IMR-90 (cell line): ENCODE measurements around the gene PGPEP1. TPM values are rescaled to one million over a fixed set of nuclear protein-coding genes. Genes with fewer than 3 reads are reported as not detected.

Experiments used
- ATAC-seq: fragments of 200-7000 bp; cut with Tn5 transposase; 2 replicates; pipeline ENCODE4 v1.9.1; 2020; ENCODE audit warnings: low read depth, mild to moderate bottlenecking, moderate library complexity
- BruUV-seq: library from RNA; stranded (reverse); fragments of 400-500 nt; replicated peaks from 2 replicates; lab custom pipeline; 2021; lab: Mats Ljungman, UMichigan
- CTCF ChIA-PET: fragments of 300-600 bp; formaldehyde crosslinking; extraction: SDS; loops from one replicate; lab custom pipeline; 2021; ENCODE audit warnings: antibody characterized with exemption; lab: Yijun Ruan, JAX
- POLR2A ChIA-PET: fragments of 300-600 bp; sonication (Branson Sonifier 250); formaldehyde crosslinking; loops from one replicate; lab custom pipeline; 2022; ENCODE audit warnings: antibody characterized with exemption; ENCODE audit not compliant: unreplicated experiment; lab: Charles Lee
- DNase-seq: peaks from one replicate; pipeline ENCODE4 v3.0.0; 2013
- H2AFZ ChIP-seq: replicated peaks from 2 replicates; pipeline ENCODE3; 2013; ENCODE audit warnings: low read length, mild to moderate bottlenecking; ENCODE audit not compliant: poor library complexity
- H2AK5ac ChIP-seq: 2 replicates; pipeline ENCODE4 v1.6.1; 2013; ENCODE audit warnings: low read depth, low read length, inconsistent platforms
- H2AK9ac ChIP-seq: replicated peaks from 2 replicates; pipeline ENCODE3; 2013; ENCODE audit warnings: mild to moderate bottlenecking, low read depth, low read length, moderate library complexity; ENCODE audit not compliant: poor library complexity
- H2BK120ac ChIP-seq: 2 replicates; pipeline ENCODE4 v1.6.1; 2013; ENCODE audit warnings: low read depth, low read length, inconsistent platforms
- H2BK15ac ChIP-seq: 3 replicates; pipeline ENCODE4 v1.6.1; 2013; ENCODE audit warnings: low read depth, low read length, inconsistent platforms
- H2BK20ac ChIP-seq: 2 replicates; pipeline ENCODE4 v1.6.1; 2013; ENCODE audit warnings: low read depth, mild to moderate bottlenecking, inconsistent platforms, low read length, moderate library complexity
- H2BK5ac ChIP-seq: 2 replicates; pipeline ENCODE4 v1.6.1; 2013; ENCODE audit warnings: mild to moderate bottlenecking, low read depth, low read length, inconsistent platforms; ENCODE audit not compliant: poor library complexity, severe bottlenecking
- H3K14ac ChIP-seq: replicated peaks from 2 replicates; pipeline ENCODE4 v1.6.1; 2013; ENCODE audit warnings: low read depth, low read length, inconsistent platforms
- H3K18ac ChIP-seq: 2 replicates; pipeline ENCODE4 v1.6.1; 2013; ENCODE audit warnings: low read depth, low read length, control low read depth
- H3K23ac ChIP-seq: 2 replicates; pipeline ENCODE4 v1.6.1; 2013; ENCODE audit warnings: low read depth, low read length, inconsistent platforms
- H3K27ac ChIP-seq: 2 replicates; pipeline ENCODE4 v1.5.1; 2013; ENCODE audit warnings: mild to moderate bottlenecking, control low read depth, low read length; ENCODE audit not compliant: insufficient read depth
- H3K27me3 ChIP-seq: 2 replicates; pipeline ENCODE4 v1.6.1; 2013; ENCODE audit warnings: low read length; ENCODE audit not compliant: control insufficient read depth, insufficient read depth
- H3K36me3 ChIP-seq: 2 replicates; pipeline ENCODE4 v1.6.1; 2013; ENCODE audit warnings: low read length, mixed read lengths; ENCODE audit not compliant: control insufficient read depth, insufficient read depth
- H3K4ac ChIP-seq: 2 replicates; pipeline ENCODE4 v1.6.1; 2013; ENCODE audit warnings: low read depth, low read length, inconsistent platforms
- H3K4me1 ChIP-seq: 2 replicates; pipeline ENCODE4 v1.6.1; 2013; ENCODE audit warnings: low read length, mixed read lengths; ENCODE audit not compliant: control insufficient read depth, insufficient read depth
- H3K4me2 ChIP-seq: 2 replicates; pipeline ENCODE4 v1.6.1; 2013; ENCODE audit warnings: low read depth, mild to moderate bottlenecking, control low read depth, low read length, moderate library complexity
- H3K4me3 ChIP-seq: 2 replicates; pipeline ENCODE4 v1.5.1; 2013; ENCODE audit warnings: low read depth, mild to moderate bottlenecking, control low read depth, low read length, moderate library complexity; ENCODE audit not compliant: insufficient read depth
- H3K56ac ChIP-seq: 2 replicates; pipeline ENCODE4 v1.6.1; 2013; ENCODE audit warnings: low read length, inconsistent platforms; ENCODE audit not compliant: insufficient read depth; ENCODE audit errors: extremely low read depth
- H3K79me1 ChIP-seq, 2 experiments: 2 replicates each; pipeline ENCODE4 v1.6.1; 2013; ENCODE audit warnings: low read length in 2 of 2, inconsistent platforms in 1 of 2, low read depth in 1 of 2
- H3K9ac ChIP-seq: 2 replicates; pipeline ENCODE4 v1.6.1; 2013; ENCODE audit warnings: low read depth, low read length, control low read depth
- H3K9me1 ChIP-seq: 2 replicates; pipeline ENCODE4 v1.6.1; 2013; ENCODE audit warnings: low read length, inconsistent platforms; ENCODE audit not compliant: insufficient read depth
- H3K9me3 ChIP-seq: 2 replicates; pipeline ENCODE4 v1.6.1; 2013; ENCODE audit warnings: low read length; ENCODE audit not compliant: control insufficient read depth, insufficient read depth
- H4K20me1 ChIP-seq: 2 replicates; pipeline ENCODE4 v1.6.1; 2013; ENCODE audit warnings: low read length, inconsistent platforms; ENCODE audit not compliant: insufficient read depth
- H4K5ac ChIP-seq: 2 replicates; pipeline ENCODE4 v1.6.1; 2013; ENCODE audit warnings: mild to moderate bottlenecking, low read depth, low read length, control low read depth
- H4K8ac ChIP-seq, 2 experiments: 2 replicates each; pipeline ENCODE4 v1.6.1; 2013; ENCODE audit warnings: low read depth in 2 of 2, low read length in 2 of 2, control low read depth in 1 of 2, inconsistent platforms in 1 of 2
- H4K91ac ChIP-seq: 2 replicates; pipeline ENCODE4 v1.6.1; 2013; ENCODE audit warnings: low read depth, low read length, inconsistent platforms; ENCODE audit not compliant: insufficient read depth
- BHLHE40 ChIP-seq: fragments of 150-350 bp; IDR thresholded peaks from 2 replicates; pipeline ENCODE4 v1.6.1; 2016; ENCODE audit warnings: mild to moderate bottlenecking, low read depth, low read length
- CEBPB ChIP-seq: IDR thresholded peaks from 2 replicates; pipeline ENCODE4 v1.6.1; 2012; ENCODE audit warnings: low read depth, low read length, improper control_type of control experiment
- CHD1 ChIP-seq: IDR thresholded peaks from 2 replicates; pipeline ENCODE4 v1.6.1; 2012; ENCODE audit warnings: low read depth, low read length, improper control_type of control experiment
- CTCF ChIP-seq: conservative IDR thresholded peaks from 2 replicates; pipeline ENCODE4 v1.5.1; 2012; ENCODE audit warnings: mild to moderate bottlenecking, low read depth, low read length, improper control_type of control experiment
- ELK1 ChIP-seq: fragments of 150-350 bp; IDR thresholded peaks from 2 replicates; pipeline ENCODE4 v1.6.1; 2016; ENCODE audit warnings: low read depth, mild to moderate bottlenecking, low read length, moderate library complexity, borderline replicate concordance
- FOS ChIP-seq: fragments of 150-350 bp; IDR thresholded peaks from 2 replicates; pipeline ENCODE4 v1.6.1; 2016; ENCODE audit warnings: low read depth, low read length
- MAZ ChIP-seq: IDR thresholded peaks from 2 replicates; pipeline ENCODE4 v1.6.1; 2012; ENCODE audit warnings: low read depth, mild to moderate bottlenecking, low read length, improper control_type of control experiment, moderate library complexity, borderline replicate concordance
- MXI1 ChIP-seq: IDR thresholded peaks from 2 replicates; pipeline ENCODE4 v1.6.1; 2012; ENCODE audit warnings: low read depth, mild to moderate bottlenecking, low read length, moderate library complexity, borderline replicate concordance
- NFE2L2 ChIP-seq: fragments of 150-350 bp; IDR thresholded peaks from 2 replicates; pipeline ENCODE4 v1.6.1; 2016; ENCODE audit warnings: low read depth, mild to moderate bottlenecking, low read length
- POLR2A ChIP-seq: IDR thresholded peaks from 2 replicates; pipeline ENCODE4 v1.6.1; 2012; ENCODE audit warnings: mild to moderate bottlenecking, low read depth, low read length
- RAD21 ChIP-seq: IDR thresholded peaks from 2 replicates; pipeline ENCODE4 v1.6.1; 2012; ENCODE audit warnings: low read length, improper control_type of control experiment
- RCOR1 ChIP-seq: IDR thresholded peaks from 2 replicates; pipeline ENCODE4 v1.6.1; 2012; ENCODE audit warnings: mild to moderate bottlenecking, low read length, improper control_type of control experiment; ENCODE audit not compliant: insufficient replicate concordance
- RFX5 ChIP-seq: IDR thresholded peaks from 2 replicates; pipeline ENCODE4 v1.8.0; 2012; ENCODE audit warnings: low read depth, mild to moderate bottlenecking, low read length, moderate library complexity
- SMC3 ChIP-seq: fragments of 150-350 bp; IDR thresholded peaks from 2 replicates; pipeline ENCODE4 v1.6.1; 2016; ENCODE audit warnings: low read depth, mild to moderate bottlenecking, antibody characterized with exemption, low read length, moderate library complexity
- USF2 ChIP-seq: fragments of 150-350 bp; IDR thresholded peaks from 2 replicates; pipeline ENCODE4 v1.6.1; 2017; ENCODE audit warnings: mild to moderate bottlenecking, antibody characterized with exemption, low read length, low read depth
- WGBS, 2 experiments: methylation state at CpG; one replicate each; pipeline versions ENCODE4 v1.1.5 to v1.1.7; 2013; ENCODE audit warnings: missing lambda C conversion rate in 2 of 2; ENCODE audit not compliant: insufficient read length in 1 of 2; ENCODE audit errors: extremely low coverage in 2 of 2; 5-methylcytosine and 5-hydroxymethylcytosine counted together
- dilution Hi-C: fragments of 300-500 bp; cut with HindIII; formaldehyde crosslinking; loops from one replicate; pipeline ENCODE4 v1.14.3; 2018; ENCODE audit warnings: low sequenced_read_pairs; ENCODE audit not compliant: unreplicated experiment
- in situ Hi-C: fragments of 300-500 bp; cut with MboI; formaldehyde crosslinking; loops from 3 replicates; pipeline ENCODE4 v1.14.3; 2019; ENCODE audit warnings: low sequenced_read_pairs, inconsistent platforms, mixed read lengths
- intact Hi-C: fragments of 100-400 bp; cut with micrococcal nuclease; formaldehyde crosslinking; loops from 2 replicates; pipeline ENCODE4 v1.10.0; 2022
- polyA plus RNA-seq, 3 experiments: library from polyadenylated mRNA; depleted of rRNA; stranded (reverse); fragments of >200 nt; gene quantifications; 2 replicates each; pipeline ENCODE4 v1.2.3, GENCODE V29; 2012; ENCODE audit warnings: low replicate concordance in 1 of 3
- total RNA-seq: library from RNA; depleted of rRNA; stranded (reverse); fragments of >200 nt; gene quantifications from 2 replicates; pipeline ENCODE4 v1.2.3, GENCODE V29; 2012

The PGPEP1 gene
- total and polyA plus RNA-seq, 2 of the 4 experiments (the other 2 are of a cell fraction) = 11.8 to 14.3 TPM

GRCh38 chr19:18385359-18385674 is 44.9 kb downstream of the PGPEP1 start:
- Histone ChIP-seq H3K27me3 (no peaks in the 10 kb centered on the region), H3K14ac (peak overlapping the region; percentile 54; the same call in 1 of the 2 replicates), H4K5ac (peak overlapping the region; percentile 94), H3K27ac (peak overlapping the region; percentile 21; the same call in 1 of the 2 replicates), H3K56ac (no peak overlapping the region), H2AK5ac (peak overlapping the region; percentile 72), H4K20me1 (peaks cover 24% of the 10 kb centered on the region), H3K4me2 (no peak overlapping the region), H3K9me1 (peaks cover 10% of the 10 kb centered on the region; the same call in 1 of the 2 replicates), H3K18ac (peak overlapping the region; percentile 83), H3K4me1 (peaks cover 17% of the 10 kb centered on the region), H2AFZ (no peak overlapping the region), H2BK120ac (peak overlapping the region; percentile 86), H4K91ac (peak overlapping the region; percentile 40), H2AK9ac (peak overlapping the region; percentile 21), H2BK15ac (peak overlapping the region; percentile 87; the same call in 2 of the 3 replicates), H3K4me3 (no peak overlapping the region), H2BK20ac (peak overlapping the region; percentile 45), H3K9ac (no peak overlapping the region), H3K23ac (no peak overlapping the region), H3K79me1 (peaks cover 0 to 34% of the 10 kb centered on the region in 2 experiments; a peak in 3 of 4 replicates), H4K8ac (peak overlapping the region in 1 of 2 experiments; percentile 49; a peak in 3 of 4 replicates), H3K9me3 (no peaks in the 10 kb centered on the region), H3K4ac (peak overlapping the region; percentile 59), H2BK5ac (peak overlapping the region; percentile 51), H3K36me3 (peaks cover 9% of the 10 kb centered on the region; the same call in 1 of the 2 replicates)
- CTCF ChIA-PET = interaction anchor here (0.8 kb wide), 1 partner anchor 34 kb away, joined by 4 read pairs; the partner anchor contains the start of gene SSBP4
- no peak for DNase-seq
- dilution Hi-C loops (no loop called here), intact Hi-C loops (no loop called here), in situ Hi-C loops (no loop called here)
- WGBS, 2 experiments = 100% methylated on average over 1 of the region's 3 CpGs; no CpG with 5 or more reads in 1 of the 2 experiments
- POLR2A ChIA-PET = no interaction called here
- BruUV-seq = no TSS peak
- TF ChIP-seq POLR2A (no peak), BHLHE40 (no peak), RFX5 (no peak), FOS (no peak), CEBPB (no peak), SMC3 (no peak), MAZ (no peak), RAD21 (no peak), RCOR1 (no peak), CTCF (no peak), USF2 (no peak), CHD1 (no peak), MXI1 (no peak), ELK1 (no peak), NFE2L2 (no peak)
- no peak for ATAC-seq
